Erythroblast (primary cell): ENCODE results near the gene HBE1.
A peak's percentile ranks its signal among the peaks of the same experiment; 100 is the strongest.

ENCODE experiments used
- GATA1 ChIP-seq: IDR thresholded peaks from 2 replicates; pipeline ENCODE4 v1.6.1; 2011; ENCODE audit warnings: low read depth, mild to moderate bottlenecking, control low read depth, low read length, moderate library complexity
- POLR2A ChIP-seq: IDR thresholded peaks from 2 replicates; pipeline ENCODE4 v1.6.1; 2011; ENCODE audit warnings: mild to moderate bottlenecking, low read length

GRCh38 chr11:5224538-5225479 lies 44.9 kb downstream of the HBE1 start:
- TF ChIP-seq POLR2A (peak; percentile 96), GATA1 (no peak)
